Measurements from ENCODE around the gene SEMA4D. TPM values are rescaled to one million over a fixed set of nuclear protein-coding genes. Genes with fewer than 3 reads are reported as not detected.

SEMA4D gene
- total RNA-seq, 4 donors from 2014 or later, result 37.3 to 50.1 (median 42.6) TPM

DNA sequence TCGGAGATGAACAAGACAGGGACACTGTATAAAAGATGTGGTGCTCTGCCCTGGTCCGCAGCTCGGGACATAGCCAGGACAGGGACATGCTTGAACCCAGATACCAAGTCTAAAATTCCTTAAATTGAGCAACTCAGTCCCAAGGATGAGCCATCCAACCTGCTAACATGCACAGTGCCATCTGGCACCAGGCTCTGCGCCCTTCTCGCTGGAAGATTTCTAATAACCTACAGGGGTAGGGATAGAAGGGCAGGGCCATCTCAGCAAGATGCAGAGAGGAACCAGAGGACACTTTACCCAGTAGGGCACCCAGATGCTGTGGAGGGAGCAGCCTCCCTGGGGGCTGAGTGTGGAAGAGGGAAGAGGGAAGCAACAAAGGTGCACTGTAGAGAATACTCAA, 60.1 kb downstream of the SEMA4D start:
- Histone ChIP-seq H3K9me3 (no peaks in the 10 kb centered on the region), H3K4me3 (no peak overlapping the region), H3K27ac (peak overlapping the region; percentile 35), H3K36me3 (no peaks in the 10 kb centered on the region), H3K4me1 (peaks cover 78% of the 10 kb centered on the region), H3K27me3 (no peaks in the 10 kb centered on the region)
- TF ChIP-seq POLR2AphosphoS5 (IDR thresholded peaks at IDR 0.05) (no peak), EP300 (IDR thresholded peaks at IDR 0.05) (no peak), POLR2A (IDR thresholded peaks at IDR 0.05) (no peak)
- TF ChIP-seq, protein P1, sequence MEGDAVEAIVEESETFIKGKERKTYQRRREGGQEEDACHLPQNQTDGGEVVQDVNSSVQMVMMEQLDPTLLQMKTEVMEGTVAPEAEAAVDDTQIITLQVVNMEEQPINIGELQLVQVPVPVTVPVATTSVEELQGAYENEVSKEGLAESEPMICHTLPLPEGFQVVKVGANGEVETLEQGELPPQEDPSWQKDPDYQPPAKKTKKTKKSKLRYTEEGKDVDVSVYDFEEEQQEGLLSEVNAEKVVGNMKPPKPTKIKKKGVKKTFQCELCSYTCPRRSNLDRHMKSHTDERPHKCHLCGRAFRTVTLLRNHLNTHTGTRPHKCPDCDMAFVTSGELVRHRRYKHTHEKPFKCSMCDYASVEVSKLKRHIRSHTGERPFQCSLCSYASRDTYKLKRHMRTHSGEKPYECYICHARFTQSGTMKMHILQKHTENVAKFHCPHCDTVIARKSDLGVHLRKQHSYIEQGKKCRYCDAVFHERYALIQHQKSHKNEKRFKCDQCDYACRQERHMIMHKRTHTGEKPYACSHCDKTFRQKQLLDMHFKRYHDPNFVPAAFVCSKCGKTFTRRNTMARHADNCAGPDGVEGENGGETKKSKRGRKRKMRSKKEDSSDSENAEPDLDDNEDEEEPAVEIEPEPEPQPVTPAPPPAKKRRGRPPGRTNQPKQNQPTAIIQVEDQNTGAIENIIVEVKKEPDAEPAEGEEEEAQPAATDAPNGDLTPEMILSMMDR (IDR thresholded peaks at IDR 0.05), result no peak
- 88% methylated on average over 5 of the region's 5 CpGs for WGBS
- DNase-seq (ENCODE audit: low spot score in 2 of 2), result no peak

DNA sequence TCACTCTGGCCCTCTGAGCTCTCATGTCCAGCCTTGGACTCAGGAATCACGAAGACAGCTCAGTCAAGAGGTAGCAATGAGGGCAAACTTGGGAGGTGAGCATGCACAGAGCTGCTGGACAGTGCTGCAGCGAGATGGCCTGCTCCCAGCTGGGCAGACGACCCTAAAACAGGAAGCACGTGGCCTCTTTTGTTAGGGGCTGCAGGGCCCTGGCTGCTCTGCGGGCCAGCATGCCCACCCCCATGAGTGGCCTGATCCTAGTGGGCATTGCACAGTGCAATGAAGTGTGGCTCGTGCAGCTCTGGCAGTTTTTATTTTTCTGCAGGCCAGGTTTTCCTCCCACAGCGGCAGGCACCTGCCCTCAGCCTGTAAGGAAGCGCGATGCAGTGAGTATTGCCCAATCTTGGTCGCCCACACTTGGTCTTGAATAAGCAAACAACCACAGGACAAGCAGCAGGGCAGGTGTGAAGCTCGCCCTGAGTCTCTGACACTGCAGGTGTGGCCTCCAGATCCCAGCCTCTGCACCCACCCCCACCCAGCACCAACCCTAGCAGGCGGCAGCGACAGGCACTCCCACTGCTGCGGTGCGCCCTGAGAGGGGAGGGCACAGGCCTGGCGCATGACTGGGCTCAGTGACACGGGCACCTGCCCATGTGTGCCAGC, 60.8 kb downstream of the SEMA4D start:
- 65% methylated on average over 13 of the region's 17 CpGs for WGBS
- no peak for DNase-seq (ENCODE audit: low spot score in 2 of 2)
- Histone ChIP-seq H3K4me1 (peaks cover 83% of the 10 kb centered on the region), H3K4me3 (no peak overlapping the region), H3K27ac (peak overlapping the region; percentile 69), H3K36me3 (no peaks in the 10 kb centered on the region), H3K9me3 (no peaks in the 10 kb centered on the region), H3K27me3 (no peaks in the 10 kb centered on the region)
- TF ChIP-seq, protein P1 (IDR thresholded peaks at IDR 0.05), result no peak
- TF ChIP-seq POLR2A (IDR thresholded peaks at IDR 0.05), result no peak
- no peak for TF ChIP-seq POLR2AphosphoS5 (IDR thresholded peaks at IDR 0.05)
- TF ChIP-seq EP300 (IDR thresholded peaks at IDR 0.05), result no peak

DNA sequence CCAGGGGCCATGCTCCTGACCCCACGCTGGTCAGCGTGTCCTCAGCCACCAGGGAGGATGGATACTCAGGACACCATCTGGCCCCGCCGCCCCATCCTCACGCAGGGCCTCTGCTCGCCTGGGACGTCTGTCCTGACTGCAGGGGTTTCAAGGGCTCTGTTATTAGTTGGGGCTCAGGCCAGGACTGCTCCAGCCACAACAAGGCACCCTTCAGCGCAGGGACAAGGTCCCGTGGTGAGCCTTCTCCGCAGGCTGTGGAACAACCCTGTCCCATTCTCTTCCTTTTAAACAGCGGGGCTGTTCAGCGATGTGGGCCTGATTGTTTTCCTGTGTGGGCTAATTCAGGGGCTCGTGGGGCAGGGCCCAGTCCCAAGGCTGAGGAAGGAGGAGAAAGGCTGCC, 61.6 kb downstream of the SEMA4D start:
- TF ChIP-seq EP300 (IDR thresholded peaks at IDR 0.05) (no peak), POLR2A (IDR thresholded peaks at IDR 0.05) (no peak), POLR2AphosphoS5 (IDR thresholded peaks at IDR 0.05) (no peak)
- TF ChIP-seq, protein P1 (IDR thresholded peaks at IDR 0.05), result no peak
- peaks cover 81% of the 10 kb centered on the region for H3K4me1 ChIP-seq
- peak overlapping the region; percentile 69 for H3K27ac ChIP-seq
- 90% methylated on average over 10 of the region's 13 CpGs for WGBS
- H3K27me3 ChIP-seq, result no peaks in the 10 kb centered on the region
- H3K4me3 ChIP-seq, result no peak overlapping the region
- H3K36me3 ChIP-seq, result no peaks in the 10 kb centered on the region
- H3K9me3 ChIP-seq, result no peaks in the 10 kb centered on the region
- DNase-seq (ENCODE audit: low spot score in 2 of 2), result no peak

DNA sequence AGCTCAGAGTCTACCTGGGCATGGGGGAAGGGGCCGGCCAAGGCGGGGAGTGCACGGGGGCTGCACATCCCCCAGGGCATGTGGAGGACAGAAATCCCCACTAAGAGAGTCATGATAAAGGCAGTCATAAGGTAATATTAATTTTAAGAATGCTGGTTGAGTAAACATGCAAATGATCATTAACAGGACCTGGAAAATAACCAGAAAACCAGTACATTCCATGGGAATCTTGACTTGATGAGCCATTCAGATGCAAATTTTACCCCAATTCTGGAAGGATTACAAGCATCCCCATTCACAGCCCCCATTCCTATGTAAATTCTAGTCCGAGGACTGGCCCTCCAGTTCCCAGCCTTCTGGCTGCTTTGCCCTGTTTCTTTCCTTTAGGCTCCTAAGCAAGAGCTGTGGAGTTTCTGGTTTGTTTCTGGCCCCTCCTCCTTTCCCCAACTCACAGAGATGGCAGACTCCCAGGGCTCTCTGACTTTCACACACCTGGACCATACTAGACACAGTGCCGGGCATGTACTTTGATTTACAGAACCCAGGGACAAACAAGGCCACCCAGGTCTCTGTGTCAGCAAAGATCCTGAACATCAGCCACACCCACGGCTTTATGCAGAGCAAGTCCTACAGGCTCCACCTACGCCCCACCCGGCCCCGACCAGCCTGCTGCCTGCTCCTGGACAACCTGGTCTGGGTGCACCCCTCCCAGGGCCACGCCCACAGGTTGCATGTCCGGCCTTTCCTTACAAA, 62.7 kb downstream of the SEMA4D start:
- no peak overlapping the region for H3K4me3 ChIP-seq
- WGBS, result 49% methylated on average over 11 of the region's 11 CpGs
- H3K9me3 ChIP-seq, result no peaks in the 10 kb centered on the region
- TF ChIP-seq POLR2A (IDR thresholded peaks at IDR 0.05) (no peak), EP300 (IDR thresholded peaks at IDR 0.05) (no peak)
- no peaks in the 10 kb centered on the region for H3K27me3 ChIP-seq
- H3K27ac ChIP-seq, result peak overlapping the region; percentile 69
- H3K36me3 ChIP-seq, result no peaks in the 10 kb centered on the region
- peaks cover 78% of the 10 kb centered on the region for H3K4me1 ChIP-seq
- no peak for DNase-seq (ENCODE audit: low spot score in 2 of 2)

DNA sequence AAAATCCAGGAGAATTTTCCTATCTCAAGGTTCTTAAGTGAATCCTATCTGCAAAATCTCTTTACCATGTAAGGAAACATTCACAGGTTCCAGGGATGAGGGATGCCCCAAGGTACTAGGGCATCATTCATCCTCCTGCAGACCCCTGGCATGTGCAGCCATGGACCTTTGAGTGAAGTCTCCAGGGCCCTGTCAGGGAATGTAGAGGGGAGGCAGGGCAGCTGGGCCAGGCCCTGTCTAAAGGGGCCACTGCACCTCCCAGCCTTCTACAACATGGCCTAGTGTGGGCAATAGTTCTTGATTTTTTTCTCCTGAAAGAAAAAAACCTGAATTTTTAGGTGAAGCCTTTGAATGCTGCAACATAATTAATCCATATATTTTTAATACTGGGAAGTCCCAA, 63.3 kb downstream of the SEMA4D start:
- peaks cover 77% of the 10 kb centered on the region for H3K4me1 ChIP-seq
- H3K27ac ChIP-seq, result peak overlapping the region; percentile 69
- no peak for DNase-seq (ENCODE audit: low spot score in 2 of 2)

More for the DNA sequence above, 63.3 kb downstream of the SEMA4D start:
- TF ChIP-seq, protein P1 (IDR thresholded peaks at IDR 0.05), result no peak
- TF ChIP-seq POLR2A (IDR thresholded peaks at IDR 0.05) (no peak), POLR2AphosphoS5 (IDR thresholded peaks at IDR 0.05) (no peak)
- H3K36me3 ChIP-seq, result no peaks in the 10 kb centered on the region
- H3K9me3 ChIP-seq, result no peaks in the 10 kb centered on the region
- no peak overlapping the region for H3K4me3 ChIP-seq
- H3K27me3 ChIP-seq, result no peaks in the 10 kb centered on the region
